NCI-H1417 (cell line): ENCODE measurements around the gene HS3ST2.

Experiments
- DNase-seq, 3 experiments: peaks; one replicate each; lab custom pipeline; 2025; lab: John Stamatoyannopoulos, UW

The HS3ST2 gene

DNA sequence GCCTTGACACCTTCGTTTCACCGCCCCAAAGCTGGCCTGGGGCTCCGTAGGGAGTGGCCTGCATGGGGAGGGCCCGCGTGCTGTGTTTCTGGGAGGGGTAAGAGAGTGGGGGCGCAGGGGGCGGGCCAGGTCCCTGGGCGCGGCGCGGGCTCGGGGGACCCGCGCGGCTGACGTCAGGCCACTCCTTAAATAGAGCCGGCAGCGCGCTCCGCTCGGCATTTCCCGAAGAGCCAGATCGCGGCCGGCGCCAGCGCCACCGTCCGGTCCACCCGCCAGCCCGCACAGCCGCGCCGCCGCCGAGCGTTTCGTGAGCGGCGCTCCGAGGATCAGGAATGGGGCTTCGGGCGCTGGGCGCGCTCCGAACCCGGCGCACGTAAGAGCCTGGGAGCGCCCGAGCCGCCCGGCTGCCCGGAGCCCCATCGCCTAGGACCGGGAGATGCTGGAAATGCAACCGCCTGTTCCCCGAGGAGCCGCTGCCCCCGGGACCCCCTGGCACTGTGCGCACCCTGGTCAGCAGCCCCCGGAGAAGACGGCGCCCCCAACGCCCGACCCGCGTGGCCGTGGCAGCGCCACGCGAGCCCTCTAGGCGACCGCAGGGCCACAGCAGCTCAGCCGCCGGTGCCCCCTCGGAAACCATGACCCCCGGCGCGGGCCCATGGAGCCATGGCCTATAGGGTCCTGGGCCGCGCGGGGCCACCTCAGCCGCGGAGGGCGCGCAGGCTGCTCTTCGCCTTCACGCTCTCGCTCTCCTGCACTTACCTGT is at the start of gene HS3ST2:
Gene HS3ST2, plus strand, starts transcription at position 215 of the 763 bp plus-strand sequence. Its CDS starts 449 bp downstream, at position 664.
- DNase-seq, result peak in 1 of 3 experiments; percentile 36

DNA sequence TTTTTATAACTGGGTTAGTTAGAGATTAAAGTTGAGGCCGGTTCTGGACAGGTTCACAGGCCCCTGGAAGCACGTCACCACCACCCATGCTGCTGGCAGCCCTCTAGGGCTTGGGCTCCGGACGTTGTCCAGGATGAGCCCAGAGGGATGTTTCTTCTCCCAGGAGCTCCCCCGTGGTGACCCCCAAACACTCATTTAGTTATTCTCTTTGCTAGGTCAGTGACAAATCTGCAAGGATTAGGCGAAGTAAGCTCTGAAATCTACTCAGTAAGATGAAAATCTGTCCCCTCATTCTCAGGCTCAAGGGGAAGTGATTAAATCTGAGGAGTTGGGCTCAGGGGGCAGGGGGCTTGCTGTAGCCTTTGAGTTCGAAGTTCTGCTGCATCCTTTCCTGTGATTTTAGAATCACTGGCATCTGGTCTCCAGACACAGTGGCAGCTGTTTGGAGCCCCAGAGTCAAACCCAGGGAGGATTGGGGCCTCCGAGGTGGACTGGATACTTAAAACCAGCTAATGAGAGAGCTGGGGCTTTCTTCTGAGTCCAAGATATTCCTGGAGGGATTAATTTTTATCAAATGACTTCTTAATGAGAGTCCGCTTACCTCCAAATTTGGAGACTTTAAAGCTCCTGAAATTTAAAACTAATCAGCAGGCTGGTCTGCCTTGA is 49.2 kb upstream of the HS3ST2 start:
- no peak for DNase-seq

DNA sequence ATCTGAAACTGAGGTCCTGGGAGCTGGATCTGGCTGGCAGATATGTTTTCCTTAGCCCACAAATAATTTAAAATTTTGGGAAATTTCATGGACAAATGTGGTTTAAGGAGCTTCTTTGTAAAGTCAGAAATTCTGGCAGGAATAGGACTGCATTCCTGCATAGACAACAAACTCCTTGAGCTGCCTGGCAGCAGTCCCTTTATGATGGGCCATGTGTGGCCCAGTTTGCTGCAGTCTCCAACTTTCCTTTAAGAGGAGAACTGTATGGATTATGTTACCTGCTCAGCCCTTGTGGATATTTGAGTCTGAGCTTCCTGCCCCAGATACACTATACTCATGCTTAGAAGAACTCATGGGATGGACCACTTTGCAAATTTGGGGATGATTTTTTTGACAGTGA is 48.5 kb upstream of the HS3ST2 start:
- no peak for DNase-seq

DNA sequence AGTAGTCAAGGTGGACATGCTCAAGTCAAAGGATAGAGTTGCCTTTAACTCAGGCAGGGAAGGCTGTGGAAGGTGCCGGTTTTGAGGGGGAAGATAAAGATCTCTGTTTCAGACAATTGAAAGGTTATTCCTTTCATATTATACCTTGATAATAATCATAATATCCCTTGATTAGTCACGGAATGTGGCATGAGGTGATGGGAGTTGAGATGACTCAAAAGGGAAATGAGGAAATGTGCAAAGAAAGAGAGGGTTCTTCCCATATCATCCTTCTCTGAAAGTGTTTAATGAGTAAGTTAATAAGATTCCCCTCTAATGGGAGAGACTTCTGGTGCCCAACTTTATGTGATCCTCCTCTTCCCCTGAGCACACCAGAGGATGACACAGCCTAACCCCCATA is 43.1 kb upstream of the HS3ST2 start:
- no peak for DNase-seq

- DNase-seq, result no peak
Observed at GRCh38 chr16:22771551-22771950, 42.4 kb upstream of the HS3ST2 start.

DNA sequence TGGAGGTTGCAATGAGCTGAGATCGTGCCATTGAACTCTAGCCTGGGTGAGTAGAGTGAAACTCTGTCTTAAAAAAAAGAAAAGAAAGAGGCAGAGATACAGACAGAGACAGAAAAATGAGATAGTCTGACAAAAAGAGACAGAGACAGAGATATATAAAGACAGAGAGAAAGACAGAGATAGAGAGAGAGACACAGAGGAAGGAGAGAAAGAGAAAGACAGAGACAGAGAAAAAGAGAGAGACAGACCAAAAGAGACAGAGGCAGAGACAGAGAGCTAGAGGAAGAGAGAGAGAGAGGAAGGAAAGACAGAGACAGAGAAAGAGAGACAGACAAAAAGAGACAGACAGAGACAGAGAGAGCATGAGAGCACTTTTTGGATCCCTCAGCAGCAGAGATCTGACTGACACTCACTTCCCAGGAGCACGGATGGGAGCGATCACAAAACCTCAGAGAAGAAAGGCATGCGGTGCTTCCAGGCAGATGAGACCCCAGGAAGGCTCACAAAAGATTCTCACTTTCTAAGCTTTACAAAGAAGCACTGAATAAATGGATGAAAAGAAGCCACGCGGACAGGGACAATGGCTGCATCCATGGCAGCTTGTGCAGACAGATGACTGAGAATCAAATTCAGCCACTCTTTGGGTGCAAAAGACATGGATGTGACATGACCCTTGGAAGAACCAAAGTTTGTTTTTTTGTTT is 38.6 kb upstream of the HS3ST2 start:
- no peak for DNase-seq

DNA sequence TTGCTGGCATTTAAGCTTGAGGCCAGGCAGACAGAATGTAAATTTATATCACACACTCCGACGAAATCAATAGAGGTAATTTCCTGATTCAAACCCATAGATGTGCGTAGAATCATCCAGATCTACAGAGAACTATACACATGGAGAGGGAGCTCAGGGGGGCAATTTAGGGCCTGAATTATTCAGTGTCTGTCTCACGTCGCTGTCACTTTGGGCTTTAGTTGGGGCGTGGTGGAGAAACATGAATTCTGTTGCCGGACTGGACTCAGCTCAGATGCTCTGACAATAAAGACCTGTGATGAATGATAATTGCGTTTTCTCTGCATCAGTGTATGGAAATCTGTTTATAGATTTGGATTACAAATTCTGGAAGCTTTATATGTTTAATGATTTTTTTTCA is 32.5 kb upstream of the HS3ST2 start:
- DNase-seq, result no peak

GRCh38 chr16:22782314-22782713 is 31.6 kb upstream of the HS3ST2 start:
- no peak for DNase-seq

DNA sequence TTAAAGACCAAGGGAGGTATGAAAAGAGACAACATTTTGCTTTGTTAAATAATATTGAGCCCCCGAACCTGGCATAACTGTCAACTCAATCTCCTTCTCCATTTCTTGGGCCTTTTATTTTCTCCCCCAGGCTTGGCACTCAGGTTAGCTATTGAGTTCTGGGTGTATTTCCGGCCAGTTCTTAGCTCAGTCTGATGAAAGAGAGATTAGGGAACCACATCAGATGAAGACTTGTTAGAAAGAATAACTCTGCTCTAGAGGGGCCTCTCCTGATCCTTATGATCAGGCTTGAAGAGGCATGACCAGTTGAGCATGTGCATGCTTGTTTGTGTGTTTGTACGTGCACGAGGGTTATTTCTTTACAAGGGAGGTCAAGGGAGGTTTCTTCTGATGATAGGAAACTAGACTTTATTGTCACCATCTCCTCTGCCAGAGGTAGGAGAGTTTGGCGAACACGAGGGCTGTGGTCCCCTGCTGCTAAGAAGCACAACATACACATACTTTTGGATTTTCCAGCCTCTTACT is 29.2 kb upstream of the HS3ST2 start:
- no peak for DNase-seq

- DNase-seq, result no peak
Observed at GRCh38 chr16:22785552-22785951, 28.4 kb upstream of the HS3ST2 start.

- DNase-seq, result no peak
Observed at GRCh38 chr16:22786284-22786683, 27.7 kb upstream of the HS3ST2 start.

DNA sequence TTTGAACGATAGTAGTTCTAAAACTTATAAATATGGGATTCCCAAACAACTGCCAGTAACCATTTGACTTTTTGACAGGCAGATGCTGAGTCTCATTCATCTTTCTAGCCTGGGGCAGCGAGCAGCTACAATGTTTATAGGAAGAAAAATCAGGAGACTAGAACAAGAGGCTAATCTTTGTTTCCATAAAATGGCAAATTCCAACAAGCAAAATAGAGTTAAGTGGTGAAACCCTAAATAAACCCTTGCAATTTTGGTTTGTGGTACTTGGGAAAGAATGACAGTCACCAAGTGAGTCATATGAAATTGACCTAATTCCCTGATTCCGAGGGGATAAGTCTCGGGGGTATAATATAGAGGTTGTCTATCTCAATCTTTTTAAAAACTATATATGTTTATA is 27.3 kb upstream of the HS3ST2 start:
- no peak for DNase-seq

DNA sequence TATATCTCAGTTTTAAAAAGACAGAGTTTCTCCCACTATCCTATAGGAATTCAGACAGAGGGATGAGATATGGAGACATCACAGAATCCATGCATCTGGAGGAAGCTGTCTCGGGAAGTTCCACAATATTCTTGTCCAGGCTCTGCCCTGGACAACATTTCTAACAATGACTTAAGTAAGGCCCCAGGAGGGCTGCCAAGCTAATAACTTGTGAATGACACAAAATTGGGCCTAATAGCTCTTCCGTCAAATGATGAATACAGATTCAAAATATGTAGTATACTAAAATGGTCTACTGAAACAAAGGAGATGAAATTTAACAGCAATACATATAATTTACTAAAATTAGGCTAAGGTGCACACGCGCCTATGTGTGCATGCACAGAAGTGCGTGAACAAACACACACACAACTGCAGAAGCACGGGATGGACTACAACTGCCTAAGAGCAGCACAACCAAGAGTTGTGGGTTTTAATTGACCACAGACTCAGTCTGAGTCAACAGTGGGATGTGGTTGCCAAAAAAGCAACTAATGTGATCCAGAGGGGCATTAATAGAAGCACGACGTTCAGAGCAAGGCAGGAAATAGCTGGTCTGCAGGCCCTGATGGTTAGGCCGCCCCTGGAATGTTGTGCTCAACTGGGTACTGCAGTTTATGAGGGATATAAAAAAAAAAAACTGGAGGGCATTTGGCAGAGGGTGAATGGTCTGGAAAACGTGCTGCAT is 26.3 kb upstream of the HS3ST2 start:
- DNase-seq, result no peak

DNA sequence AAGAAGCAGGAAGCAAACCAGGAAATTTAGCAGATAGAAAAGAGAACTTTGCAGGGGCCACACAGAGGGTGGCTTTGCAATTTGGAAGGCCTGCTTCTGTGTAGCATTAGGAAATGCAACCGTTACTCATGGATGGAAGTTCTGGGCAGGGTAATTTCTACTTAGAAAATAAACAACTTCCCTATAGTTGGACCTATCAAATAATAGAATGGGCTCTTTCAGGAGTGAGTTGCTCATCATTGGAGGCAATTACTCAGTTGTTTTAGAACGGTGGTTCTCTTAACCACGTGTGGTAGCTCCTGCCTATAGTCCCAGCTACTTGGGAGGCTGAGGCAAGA is 25.8 kb upstream of the HS3ST2 start:
- DNase-seq, result no peak

DNA sequence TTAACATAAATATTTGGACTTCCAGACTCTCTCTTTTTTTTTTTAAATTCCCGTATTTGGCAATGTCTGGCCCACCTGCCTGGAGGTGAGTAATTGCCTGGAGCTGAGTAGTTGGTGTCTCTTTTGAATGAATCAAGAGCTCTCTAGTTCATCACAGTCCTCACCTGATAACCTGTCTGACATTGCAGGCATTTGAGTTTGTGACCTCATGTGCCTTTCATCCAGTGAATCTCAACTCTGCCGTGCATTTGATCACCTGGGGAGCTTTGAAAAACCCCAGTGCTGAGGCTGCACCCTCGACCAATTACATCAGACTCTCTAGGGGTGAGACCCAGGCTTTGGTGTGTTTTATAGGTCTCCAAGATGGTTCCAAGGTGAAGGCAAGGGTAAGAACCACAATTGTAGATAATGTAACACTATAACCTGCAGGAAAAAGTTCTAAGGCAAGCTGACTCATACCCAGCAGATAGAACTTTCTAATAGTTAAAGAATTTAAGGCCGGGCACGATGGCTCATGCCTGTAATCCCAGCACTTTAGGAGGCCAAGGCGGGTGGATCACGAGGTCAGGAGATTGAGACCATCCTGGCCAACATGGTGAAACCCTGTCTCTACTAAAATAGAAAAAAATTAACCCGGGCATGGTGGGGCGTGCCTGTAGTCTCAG is 24.5 kb upstream of the HS3ST2 start:
- no peak for DNase-seq

DNA sequence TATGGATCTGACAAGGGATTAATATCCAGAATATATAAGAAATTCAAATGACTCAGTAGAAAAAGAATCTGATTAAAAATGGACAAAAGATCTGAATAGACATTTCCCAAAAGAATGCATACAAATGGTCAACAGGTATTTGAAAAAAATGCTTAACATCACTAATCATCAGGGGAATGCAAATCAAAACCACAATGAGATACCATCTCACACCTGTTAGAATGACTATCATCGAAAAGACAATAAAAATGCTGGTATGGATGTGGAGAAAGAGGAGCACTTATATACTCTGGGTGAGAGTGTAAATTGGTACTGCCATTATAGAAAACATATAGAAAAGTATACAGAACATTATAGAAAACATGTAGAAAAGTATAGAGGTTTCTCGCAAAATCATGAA is 16.4 kb upstream of the HS3ST2 start:
- DNase-seq, result no peak

- DNase-seq, result no peak
Observed at GRCh38 chr16:22799113-22799512, 14.8 kb upstream of the HS3ST2 start.

GRCh38 chr16:22804893-22805292 is 9.1 kb upstream of the HS3ST2 start:
- DNase-seq, result no peak

DNA sequence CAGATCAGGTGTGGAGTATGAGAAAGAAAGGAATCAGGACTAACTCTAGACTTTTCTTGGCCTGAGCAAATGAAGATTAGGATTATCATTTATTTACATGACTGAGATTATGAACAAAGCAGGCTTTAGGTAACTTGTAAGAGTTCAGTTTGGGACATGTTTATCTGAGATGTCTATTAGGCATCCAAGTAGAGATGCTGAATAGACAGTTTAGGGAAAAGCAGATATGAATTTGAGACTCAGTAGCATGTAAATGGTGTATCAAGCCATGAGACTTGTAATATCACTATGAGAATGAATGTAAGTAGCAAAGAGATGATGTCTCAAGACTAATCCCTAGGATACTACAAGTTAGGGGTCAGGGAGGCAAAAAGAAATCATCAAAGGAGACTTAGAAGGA is 8.6 kb upstream of the HS3ST2 start:
- no peak for DNase-seq

DNA sequence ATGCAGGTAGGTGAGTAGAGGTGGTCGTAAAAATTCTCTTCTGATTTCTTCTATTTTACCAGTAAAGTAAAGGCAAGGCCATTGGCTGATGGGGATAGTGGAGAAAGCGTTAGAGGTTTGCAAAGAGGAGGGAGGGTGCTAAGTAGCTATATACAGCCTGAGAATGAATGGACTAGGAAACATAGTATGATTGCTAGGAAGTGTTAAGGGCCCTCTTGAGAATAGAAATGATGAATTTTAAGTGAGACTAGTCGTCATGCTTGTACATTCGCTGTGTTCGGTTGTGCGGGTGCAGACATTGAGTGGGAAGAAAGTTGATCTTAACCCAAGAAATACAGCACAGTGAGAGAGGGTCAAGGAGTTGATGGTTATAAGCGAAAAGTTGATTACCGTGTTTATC is 7.2 kb upstream of the HS3ST2 start:
- no peak for DNase-seq

DNA sequence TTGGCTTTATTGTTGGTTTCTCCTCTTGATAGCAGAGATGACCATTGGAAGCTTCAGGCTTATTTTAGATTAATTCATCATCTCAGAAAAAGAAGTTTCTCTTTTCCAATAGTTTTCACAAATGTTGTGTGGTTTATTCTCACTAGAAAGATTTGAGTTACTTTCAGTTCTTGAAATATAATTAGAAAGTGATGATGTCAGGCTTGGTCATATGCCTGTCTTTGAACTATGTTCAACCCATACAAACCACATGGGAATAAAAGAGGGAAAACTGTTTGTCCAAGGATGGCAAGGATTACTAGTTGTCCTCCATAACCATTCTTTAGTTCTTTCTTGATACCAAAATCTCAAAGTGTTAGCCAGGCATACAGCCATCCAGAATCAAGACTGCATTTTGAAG is 3.7 kb upstream of the HS3ST2 start:
- DNase-seq, result no peak
